AG09319 (cell line): ENCODE measurements around the gene LRRC42.

ENCODE experiments used
- DNase-seq: peaks from one replicate; pipeline ENCODE4 v3.0.0-alpha.2; 2010; ENCODE audit warnings: low read depth; ENCODE audit errors: extremely low read depth
- TF ChIP-seq, protein P1 (sequence below): IDR thresholded peaks from 2 replicates; pipeline ENCODE4 v1.5.1; 2011; ENCODE audit warnings: low read depth, mild to moderate bottlenecking, inconsistent platforms, low read length, moderate library complexity

Gene LRRC42

DNA sequence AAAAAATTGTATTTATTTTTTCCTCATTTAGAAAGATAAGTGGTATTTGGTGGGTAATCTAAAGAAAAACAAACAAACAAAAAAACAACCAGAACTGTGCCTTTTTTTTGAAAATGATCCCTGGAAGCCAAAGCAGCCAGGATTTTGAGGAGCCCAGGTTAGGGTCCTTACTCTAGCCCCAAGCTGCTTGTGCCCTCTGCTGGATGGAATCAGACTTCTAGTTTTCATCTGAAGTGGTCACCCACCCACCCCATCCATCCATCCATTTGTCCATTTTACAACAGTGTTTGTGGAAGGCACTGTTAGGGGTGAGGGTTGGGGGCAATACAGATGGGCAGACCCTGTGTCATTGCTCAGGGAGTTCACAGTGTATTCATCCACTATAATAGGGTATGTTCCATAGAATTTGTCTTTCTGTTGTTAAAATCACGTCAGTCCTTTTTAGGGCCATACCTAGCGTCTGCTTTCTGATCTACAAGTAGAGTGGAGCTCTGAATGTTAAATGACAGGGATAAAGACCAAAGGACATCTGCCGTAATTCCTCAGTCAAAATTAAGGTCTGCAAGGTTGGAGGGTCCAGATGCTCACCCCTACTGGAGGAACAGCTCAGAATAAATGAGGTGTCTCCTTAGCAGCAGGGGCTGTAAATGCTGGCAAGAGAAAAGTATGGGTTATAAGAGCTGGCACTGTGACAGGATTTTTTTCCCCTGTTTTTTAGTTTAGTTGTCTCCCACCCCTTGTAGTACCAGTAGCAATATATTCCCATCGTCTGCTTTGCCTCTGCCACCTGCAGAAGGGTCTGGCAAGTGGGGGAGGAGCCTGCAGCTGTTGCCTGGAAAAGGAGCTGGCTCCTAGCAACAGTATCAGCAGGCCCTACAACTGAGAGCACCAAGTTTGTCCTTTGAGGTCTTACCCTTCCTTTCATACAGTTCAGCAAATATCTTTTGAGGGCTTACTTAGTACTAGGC lies 3.2 kb downstream of the LRRC42 start:
- no peak for DNase-seq
- TF ChIP-seq, protein P1, sequence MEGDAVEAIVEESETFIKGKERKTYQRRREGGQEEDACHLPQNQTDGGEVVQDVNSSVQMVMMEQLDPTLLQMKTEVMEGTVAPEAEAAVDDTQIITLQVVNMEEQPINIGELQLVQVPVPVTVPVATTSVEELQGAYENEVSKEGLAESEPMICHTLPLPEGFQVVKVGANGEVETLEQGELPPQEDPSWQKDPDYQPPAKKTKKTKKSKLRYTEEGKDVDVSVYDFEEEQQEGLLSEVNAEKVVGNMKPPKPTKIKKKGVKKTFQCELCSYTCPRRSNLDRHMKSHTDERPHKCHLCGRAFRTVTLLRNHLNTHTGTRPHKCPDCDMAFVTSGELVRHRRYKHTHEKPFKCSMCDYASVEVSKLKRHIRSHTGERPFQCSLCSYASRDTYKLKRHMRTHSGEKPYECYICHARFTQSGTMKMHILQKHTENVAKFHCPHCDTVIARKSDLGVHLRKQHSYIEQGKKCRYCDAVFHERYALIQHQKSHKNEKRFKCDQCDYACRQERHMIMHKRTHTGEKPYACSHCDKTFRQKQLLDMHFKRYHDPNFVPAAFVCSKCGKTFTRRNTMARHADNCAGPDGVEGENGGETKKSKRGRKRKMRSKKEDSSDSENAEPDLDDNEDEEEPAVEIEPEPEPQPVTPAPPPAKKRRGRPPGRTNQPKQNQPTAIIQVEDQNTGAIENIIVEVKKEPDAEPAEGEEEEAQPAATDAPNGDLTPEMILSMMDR = peak; percentile 64

DNA sequence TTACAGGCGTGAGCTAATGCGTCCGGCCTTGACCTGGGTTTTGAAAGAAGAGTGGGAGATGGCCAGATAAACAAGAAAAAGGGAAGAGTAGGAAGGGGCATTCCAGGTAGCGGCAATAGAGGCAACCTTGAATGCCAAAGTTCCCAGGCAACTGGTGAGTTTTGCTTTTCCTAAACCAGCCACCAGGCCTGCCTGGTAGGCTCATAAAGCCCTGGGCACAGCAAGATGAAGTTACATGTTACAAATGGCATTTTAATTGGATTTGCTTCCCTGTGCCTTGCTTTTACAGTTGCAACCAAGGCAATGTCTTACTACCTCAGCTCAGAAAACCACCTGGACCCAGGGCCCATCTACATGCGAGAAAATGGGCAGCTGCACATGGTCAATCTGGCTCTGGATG lies 5.5 kb downstream of the LRRC42 start:
- DNase-seq = no peak
- TF ChIP-seq, protein P1 = no peak

GRCh38 chr1:53954128-53954527 lies 8.0 kb downstream of the LRRC42 start:
- DNase-seq = no peak
- TF ChIP-seq, protein P1 = no peak

- TF ChIP-seq, protein P1 = no peak
- DNase-seq = no peak
These were observed 10.4 kb downstream of the LRRC42 start for GRCh38 chr1:53956308-53957168.

- DNase-seq = no peak
These were observed 11.2 kb downstream of the LRRC42 start for GRCh38 chr1:53957194-53957818.

DNA sequence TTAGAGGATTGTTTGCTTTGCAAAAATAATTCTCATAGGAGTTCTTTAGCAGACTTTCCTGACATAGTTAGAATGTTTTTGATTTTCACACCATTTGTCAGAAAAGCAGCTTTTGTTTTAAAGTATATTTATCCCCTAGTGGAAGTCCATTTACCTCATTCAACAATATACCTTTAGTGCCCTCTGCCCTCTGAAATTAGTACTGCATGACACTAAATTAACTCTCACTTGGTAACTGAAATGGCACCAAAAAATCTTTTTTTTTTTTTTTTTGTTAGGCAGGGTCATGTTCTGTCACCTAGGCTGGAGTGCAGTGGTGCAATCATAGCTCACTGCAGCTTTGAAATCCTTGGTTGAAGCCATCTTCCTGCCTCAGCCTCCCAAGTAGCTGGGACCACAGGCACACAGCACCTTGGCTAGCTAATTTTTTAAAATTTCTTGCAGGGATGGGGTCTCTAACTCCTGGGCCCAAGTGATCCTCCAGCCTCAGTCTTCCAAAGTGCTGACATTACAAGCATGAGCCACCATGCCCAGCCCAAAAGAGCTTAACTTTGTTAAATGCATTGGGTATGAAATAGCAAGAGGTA lies 13.6 kb downstream of the LRRC42 start:
- TF ChIP-seq, protein P1 = peak; percentile 40
- no peak for DNase-seq

More at GRCh38 chr1:53957194-53957818, 11.2 kb downstream of the LRRC42 start:
- TF ChIP-seq, protein P1 = no peak
